HL-60 (cell line): ENCODE data around the gene PIK3C3.

Experiments
- POLR2AphosphoS5 ChIP-seq: IDR thresholded peaks from 2 replicates; pipeline ENCODE4 v1.6.1; 2012; ENCODE audit warnings: low read depth
- TF ChIP-seq, protein P1 (sequence below): IDR thresholded peaks from one replicate; pipeline ENCODE4 v1.5.1; 2011; ENCODE audit warnings: low read length, control low read depth, inconsistent platforms; ENCODE audit not compliant: insufficient read depth

GRCh38 chr18:42072407-42072806, 117.4 kb downstream of the PIK3C3 start:
- TF ChIP-seq POLR2AphosphoS5 = no peak
- TF ChIP-seq, protein P1, sequence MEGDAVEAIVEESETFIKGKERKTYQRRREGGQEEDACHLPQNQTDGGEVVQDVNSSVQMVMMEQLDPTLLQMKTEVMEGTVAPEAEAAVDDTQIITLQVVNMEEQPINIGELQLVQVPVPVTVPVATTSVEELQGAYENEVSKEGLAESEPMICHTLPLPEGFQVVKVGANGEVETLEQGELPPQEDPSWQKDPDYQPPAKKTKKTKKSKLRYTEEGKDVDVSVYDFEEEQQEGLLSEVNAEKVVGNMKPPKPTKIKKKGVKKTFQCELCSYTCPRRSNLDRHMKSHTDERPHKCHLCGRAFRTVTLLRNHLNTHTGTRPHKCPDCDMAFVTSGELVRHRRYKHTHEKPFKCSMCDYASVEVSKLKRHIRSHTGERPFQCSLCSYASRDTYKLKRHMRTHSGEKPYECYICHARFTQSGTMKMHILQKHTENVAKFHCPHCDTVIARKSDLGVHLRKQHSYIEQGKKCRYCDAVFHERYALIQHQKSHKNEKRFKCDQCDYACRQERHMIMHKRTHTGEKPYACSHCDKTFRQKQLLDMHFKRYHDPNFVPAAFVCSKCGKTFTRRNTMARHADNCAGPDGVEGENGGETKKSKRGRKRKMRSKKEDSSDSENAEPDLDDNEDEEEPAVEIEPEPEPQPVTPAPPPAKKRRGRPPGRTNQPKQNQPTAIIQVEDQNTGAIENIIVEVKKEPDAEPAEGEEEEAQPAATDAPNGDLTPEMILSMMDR = no peak
